Loucy (cell line): ENCODE data around the gene ZNF573.

Experiments
- H2AFZ ChIP-seq: fragments of 200-600 bp; sonication (generic); 2 replicates; pipeline ENCODE4 v1.6.0; 2016; ENCODE audit warnings: antibody characterized with exemption, mild to moderate bottlenecking, low read length, moderate library complexity
- H3F3A ChIP-seq: fragments of 200-600 bp; 2 replicates; pipeline ENCODE4 v1.6.0; 2016; ENCODE audit warnings: antibody characterized with exemption, low read depth, mild to moderate bottlenecking
- H3K27me3 ChIP-seq: fragments of 200-600 bp; sonication (generic); 2 replicates; pipeline ENCODE4 v1.6.1; 2014; ENCODE audit warnings: low read length, mild to moderate bottlenecking; ENCODE audit not compliant: insufficient read depth, poor library complexity, severe bottlenecking
- H3K36me3 ChIP-seq: fragments of 200-600 bp; sonication (generic); 2 replicates; pipeline ENCODE4 v1.6.1; 2016; ENCODE audit warnings: low read length; ENCODE audit not compliant: insufficient read depth
- H3K4me1 ChIP-seq: fragments of 200-600 bp; sonication (generic); 2 replicates; pipeline ENCODE4 v1.5.1; 2014; ENCODE audit warnings: low read length, mild to moderate bottlenecking; ENCODE audit not compliant: insufficient read depth, poor library complexity, severe bottlenecking
- H3K4me2 ChIP-seq: fragments of 200-600 bp; sonication (generic); 2 replicates; pipeline ENCODE4 v1.6.0; 2014; ENCODE audit warnings: antibody characterized with exemption, low read length, low read depth, mild to moderate bottlenecking; ENCODE audit not compliant: poor library complexity, severe bottlenecking
- H3K4me3 ChIP-seq: fragments of 200-600 bp; sonication (generic); 2 replicates; pipeline ENCODE4 v1.5.1; 2014; ENCODE audit warnings: low read length, mild to moderate bottlenecking, mixed read lengths; ENCODE audit not compliant: poor library complexity, severe bottlenecking
- H3K79me2 ChIP-seq: fragments of 200-600 bp; sonication (generic); 2 replicates; pipeline ENCODE4 v1.6.1; 2014; ENCODE audit warnings: low read length; ENCODE audit not compliant: insufficient read depth
- H3K9ac ChIP-seq: fragments of 200-600 bp; sonication (generic); 2 replicates; pipeline ENCODE4 v1.6.0; 2014; ENCODE audit warnings: mild to moderate bottlenecking, low read depth, low read length, moderate library complexity; ENCODE audit not compliant: poor library complexity, severe bottlenecking
- H3K9me2 ChIP-seq: fragments of 200-600 bp; sonication (generic); replicated peaks from 2 replicates; pipeline ENCODE4 v1.6.1; 2016; ENCODE audit warnings: low read depth, low read length, mixed read lengths
- H3K9me3 ChIP-seq: fragments of 200-600 bp; sonication (generic); 2 replicates; pipeline ENCODE4 v1.6.1; 2014; ENCODE audit warnings: mild to moderate bottlenecking, antibody characterized with exemption, low read length, low read depth; ENCODE audit not compliant: insufficient read depth
- H4K20me1 ChIP-seq: fragments of 200-600 bp; sonication (generic); 2 replicates; pipeline ENCODE4 v1.6.0; 2014; ENCODE audit warnings: antibody characterized with exemption, low read length, mild to moderate bottlenecking; ENCODE audit not compliant: insufficient read depth, poor library complexity, severe bottlenecking
- CTCF ChIP-seq: fragments of 200-600 bp; sonication (generic); conservative IDR thresholded peaks from 2 replicates; pipeline ENCODE4 v1.5.1; 2014; ENCODE audit warnings: mild to moderate bottlenecking, antibody characterized with exemption, low read length
- EZH2phosphoT487 ChIP-seq: fragments of 200-600 bp; IDR thresholded peaks from 2 replicates; pipeline ENCODE4 v1.6.1; 2018; ENCODE audit warnings: antibody characterized with exemption, mild to moderate bottlenecking, moderate library complexity, borderline replicate concordance

Gene ZNF573

GRCh38 chr19:37698216-37698615 is 81.2 kb downstream of the ZNF573 start:
- no peak overlapping the region for H3K4me2 ChIP-seq
- no peaks in the 10 kb centered on the region for H3F3A ChIP-seq
- no peaks in the 10 kb centered on the region for H4K20me1 ChIP-seq
- no peaks in the 10 kb centered on the region for H3K9me2 ChIP-seq
- peaks cover 16% of the 10 kb centered on the region for H3K36me3 ChIP-seq
- no peaks in the 10 kb centered on the region for H3K9me3 ChIP-seq
- no peaks in the 10 kb centered on the region for H3K79me2 ChIP-seq
- no peaks in the 10 kb centered on the region for H3K27me3 ChIP-seq
- no peaks in the 10 kb centered on the region for H3K4me1 ChIP-seq
- H2AFZ ChIP-seq = no peak overlapping the region
- no peak overlapping the region for H3K9ac ChIP-seq
- H3K4me3 ChIP-seq = no peak overlapping the region
- TF ChIP-seq CTCF (no peak), EZH2phosphoT487 (no peak)

DNA sequence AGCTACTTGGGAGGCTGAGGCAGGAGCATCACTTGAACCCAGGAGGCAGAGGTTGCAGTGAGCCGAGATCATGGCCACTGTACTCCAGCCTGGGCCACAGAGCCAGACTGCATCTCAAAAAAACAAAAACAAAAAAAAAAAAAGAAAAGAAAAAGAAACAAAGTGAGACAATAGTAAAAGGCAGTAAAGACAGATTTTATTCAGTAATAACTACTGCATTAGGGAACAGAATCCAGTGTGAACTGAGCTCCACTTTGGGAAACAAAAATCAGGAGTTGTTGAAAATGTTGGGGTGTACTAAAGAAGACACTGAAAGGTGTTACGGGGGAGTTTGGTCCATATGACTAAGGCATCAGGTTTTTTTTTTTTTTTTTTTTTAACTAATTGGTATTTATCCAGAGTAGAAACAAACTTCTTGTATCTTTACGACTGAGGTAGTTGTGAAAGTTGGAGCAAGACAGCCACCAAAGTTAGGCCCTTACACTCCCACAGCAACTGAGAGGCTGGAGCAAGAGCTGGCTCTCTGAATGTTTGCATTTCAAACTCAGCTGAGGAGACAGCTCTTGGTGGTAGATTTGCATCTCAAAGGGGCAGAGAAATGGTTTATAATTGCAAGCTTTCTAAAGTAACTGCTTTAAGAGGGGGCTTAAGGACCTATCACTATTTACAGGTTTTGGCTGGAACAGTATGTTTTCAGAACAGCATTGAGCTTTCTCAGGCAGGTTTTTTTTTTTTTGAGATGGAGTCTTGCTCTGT is 84.1 kb downstream of the ZNF573 start:
- Histone ChIP-seq H3K4me1 (no peaks in the 10 kb centered on the region), H3K4me2 (no peak overlapping the region), H3K79me2 (no peaks in the 10 kb centered on the region), H3K27me3 (no peaks in the 10 kb centered on the region), H4K20me1 (no peaks in the 10 kb centered on the region), H3K9ac (no peak overlapping the region), H3K36me3 (peaks cover 16% of the 10 kb centered on the region), H3K9me2 (no peaks in the 10 kb centered on the region), H3K9me3 (no peaks in the 10 kb centered on the region), H3F3A (no peaks in the 10 kb centered on the region), H3K4me3 (no peak overlapping the region), H2AFZ (no peak overlapping the region)
- no peak for TF ChIP-seq EZH2phosphoT487
- TF ChIP-seq CTCF = no peak

DNA sequence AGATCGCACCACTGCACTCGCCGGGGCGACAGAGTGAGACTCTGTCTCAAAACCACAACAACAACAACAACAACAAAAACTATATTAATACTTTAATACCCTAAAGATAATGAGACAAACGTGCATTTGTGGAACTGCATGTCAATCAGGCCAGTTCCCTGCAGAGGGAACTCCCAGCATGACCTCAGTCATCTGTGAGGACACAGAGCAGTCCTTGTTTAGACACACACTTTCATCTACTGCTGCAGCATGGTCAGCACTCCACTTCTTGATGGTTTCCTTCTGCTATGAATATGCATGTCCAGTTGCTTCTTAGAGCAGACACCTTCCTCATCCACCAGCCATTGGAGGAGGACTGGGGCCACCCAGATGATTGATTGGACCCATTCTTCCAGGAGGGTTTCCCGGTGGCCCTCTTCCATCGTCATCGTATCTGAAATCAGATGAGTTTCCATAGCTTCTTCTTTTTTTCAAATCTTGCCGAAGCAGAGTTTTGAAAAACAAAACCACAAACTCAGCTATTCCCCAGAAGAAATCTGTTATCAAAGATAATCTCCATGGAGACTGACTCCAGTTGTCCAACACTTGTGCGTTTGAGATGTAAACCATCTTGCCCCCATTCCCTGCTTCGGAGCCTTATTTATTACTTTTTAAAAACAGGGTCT is 86.3 kb downstream of the ZNF573 start:
- Histone ChIP-seq H3K27me3 (no peaks in the 10 kb centered on the region), H4K20me1 (no peaks in the 10 kb centered on the region), H3K79me2 (no peaks in the 10 kb centered on the region), H3K4me2 (peak overlapping the region; percentile 67), H3K36me3 (peaks cover 3% of the 10 kb centered on the region; the same call in 1 of the 2 replicates), H3K9ac (no peak overlapping the region), H2AFZ (no peak overlapping the region), H3F3A (no peaks in the 10 kb centered on the region), H3K9me2 (no peaks in the 10 kb centered on the region), H3K4me1 (no peaks in the 10 kb centered on the region), H3K9me3 (no peaks in the 10 kb centered on the region), H3K4me3 (no peak overlapping the region)
- TF ChIP-seq EZH2phosphoT487 = no peak
- no peak for TF ChIP-seq CTCF
